HepG2 (cell line): ENCODE results near the gene PRKAR1B. TPM values are rescaled to one million over a fixed set of nuclear protein-coding genes. Genes with fewer than 3 reads are reported as not detected.

Experiments used
- ATAC-seq: fragments of 200-7000 bp; cut with Tn5 transposase; 3 replicates; pipeline ENCODE4 v1.9.1; 2020; ENCODE audit warnings: mild to moderate bottlenecking, moderate library complexity
- BruUV-seq: library from RNA; stranded (reverse); fragments of 400-500 nt; replicated peaks from 2 replicates; lab custom pipeline; 2021; lab: Mats Ljungman, UMichigan
- CTCF ChIA-PET: fragments of 300-600 bp; formaldehyde crosslinking; extraction: SDS; loops from one replicate; lab custom pipeline; 2021; ENCODE audit warnings: low total read pairs, inconsistent platforms, low intra/inter-chr PET ratio; lab: Yijun Ruan, JAX
- POLR2A ChIA-PET: fragments of 350-600 bp; sonication (Branson Sonifier 250); formaldehyde crosslinking; loops from one replicate; lab custom pipeline; 2020; ENCODE audit warnings: antibody characterized with exemption, inconsistent platforms; lab: Yijun Ruan, JAX
- DNase-seq: peaks from one replicate; pipeline ENCODE4 v3.0.0-alpha.2; 2015; ENCODE audit warnings: low spot score
- FAIRE-seq: peaks from 3 replicates; lab custom pipeline; 2011; peaks lifted over from hg19 to GRCh38; lab: Jason Lieb, UNC
- H2AFZ ChIP-seq: one replicate; pipeline ENCODE4 v1.6.1; 2011; ENCODE audit warnings: low read length, inconsistent platforms
- H3K27ac ChIP-seq: fragments of 300-600 bp; 3 replicates; pipeline ENCODE4 v1.8.0; 2011; ENCODE audit warnings: mixed run types, mild to moderate bottlenecking, mixed read lengths, low read length, inconsistent platforms; ENCODE audit not compliant: insufficient read depth; ENCODE audit errors: extremely low read length
- H3K27me3 ChIP-seq, 2 experiments: fragments of 200-600 bp in 1 of 2; 2 replicates in 1 of 2; 3 replicates in 1 of 2; pipeline versions ENCODE4 v1.6.0 to v1.8.0; 2011; ENCODE audit warnings: low read length in 2 of 2, mild to moderate bottlenecking in 2 of 2, moderate library complexity in 2 of 2, inconsistent platforms in 1 of 2; ENCODE audit not compliant: insufficient read depth in 2 of 2, control insufficient read depth in 1 of 2
- H3K36me3 ChIP-seq, 2 experiments: fragments of 200-600 bp in 1 of 2; replicated peaks in 1 of 2; 2 replicates in 1 of 2; 3 replicates in 1 of 2; pipeline versions ENCODE4 v1.5.1 to v1.8.0; 2011; ENCODE audit warnings: low read length in 2 of 2, inconsistent platforms in 1 of 2; ENCODE audit not compliant: insufficient read depth in 2 of 2, control insufficient read depth in 1 of 2
- H3K4me1 ChIP-seq: 2 replicates; pipeline ENCODE4 v1.5.1; 2012; ENCODE audit warnings: low read length, inconsistent platforms; ENCODE audit not compliant: insufficient read depth
- H3K4me2 ChIP-seq: 2 replicates; pipeline ENCODE4 v1.6.0; 2011; ENCODE audit warnings: low read depth, low read length, inconsistent platforms
- H3K4me3 ChIP-seq, 3 experiments: fragments of 200-600 bp in 1 of 3; sonication (generic), shearing (Covaris generic) in 1 of 3; replicated peaks in 1 of 3; 2 replicates each; pipeline ENCODE4 v1.5.1; 2011 to 2016; ENCODE audit warnings: low read length in 3 of 3, inconsistent platforms in 2 of 3, low read depth in 2 of 3, mild to moderate bottlenecking in 2 of 3, control low read depth in 1 of 3, mixed read lengths in 1 of 3; ENCODE audit not compliant: insufficient read depth in 1 of 3
- H3K79me2 ChIP-seq: one replicate; pipeline ENCODE4 v1.6.1; 2011; ENCODE audit warnings: low read length, inconsistent platforms; ENCODE audit not compliant: insufficient read depth
- H3K9ac ChIP-seq: 2 replicates; pipeline ENCODE4 v1.6.0; 2011; ENCODE audit warnings: mild to moderate bottlenecking, low read depth, low read length, inconsistent platforms; ENCODE audit not compliant: insufficient read depth
- H3K9me3 ChIP-seq: 2 replicates; pipeline ENCODE4 v1.5.1; 2012; ENCODE audit warnings: mild to moderate bottlenecking, low read length
- H4K20me1 ChIP-seq: 2 replicates; pipeline ENCODE4 v1.6.0; 2011; ENCODE audit warnings: inconsistent platforms, mild to moderate bottlenecking, low read length, moderate library complexity; ENCODE audit not compliant: insufficient read depth
- E2F1 ChIP-seq: sonication (generic); formaldehyde crosslinking; IDR thresholded peaks from 2 replicates; pipeline ENCODE4 v1.5.0; 2020; ENCODE audit warnings: missing genetic modification reagents
- HES4 ChIP-seq: sonication (generic); formaldehyde crosslinking; IDR thresholded peaks from 2 replicates; pipeline ENCODE4 v1.9.0; 2021; ENCODE audit warnings: mild to moderate bottlenecking, missing genetic modification reagents, borderline replicate concordance
- MAFG ChIP-seq: sonication (generic); formaldehyde crosslinking; IDR thresholded peaks from 2 replicates; pipeline ENCODE4 v1.5.1; 2020; ENCODE audit warnings: mild to moderate bottlenecking, missing genetic modification reagents
- PAF1 ChIP-seq: IDR thresholded peaks from 2 replicates; pipeline ENCODE4 v1.6.1; 2016; ENCODE audit warnings: missing genetic modification reagents, missing compliant biosample characterization
- SALL2 ChIP-seq: sonication (generic); formaldehyde crosslinking; IDR thresholded peaks from 2 replicates; pipeline ENCODE4 v1.8.1; 2023; ENCODE audit warnings: mild to moderate bottlenecking, missing genetic modification reagents, inconsistent platforms
- SNAPC4 ChIP-seq: sonication (generic); formaldehyde crosslinking; IDR thresholded peaks from 2 replicates; pipeline ENCODE4 v1.4.0; 2020; ENCODE audit warnings: mild to moderate bottlenecking, missing genetic modification reagents
- ZBTB21 ChIP-seq: sonication (generic); formaldehyde crosslinking; IDR thresholded peaks from 2 replicates; pipeline ENCODE4 v1.4.0; 2020; ENCODE audit warnings: missing genetic modification reagents
- ZNF331 ChIP-seq: sonication (generic); formaldehyde crosslinking; IDR thresholded peaks from 2 replicates; pipeline ENCODE4 v1.4.0; 2020; ENCODE audit warnings: missing genetic modification reagents
- ZNF44 ChIP-seq: sonication (generic); formaldehyde crosslinking; IDR thresholded peaks from 2 replicates; pipeline ENCODE4 v1.5.1; 2020; ENCODE audit warnings: mild to moderate bottlenecking, missing genetic modification reagents
- ZNF562 ChIP-seq: sonication (generic); formaldehyde crosslinking; IDR thresholded peaks from 2 replicates; pipeline ENCODE4 v1.8.0; 2022; ENCODE audit warnings: missing genetic modification reagents, borderline replicate concordance
- ZNF782 ChIP-seq: sonication (generic); formaldehyde crosslinking; IDR thresholded peaks from 2 replicates; pipeline ENCODE4 v1.4.0; 2020; ENCODE audit warnings: missing genetic modification reagents, mild to moderate bottlenecking, borderline replicate concordance
- WGBS: methylation state at CpG from one replicate; pipeline ENCODE4 v1.1.6; 2017; ENCODE audit warnings: low lambda C conversion rate; 5-methylcytosine and 5-hydroxymethylcytosine counted together
- in situ Hi-C: cut with HindIII; loops from 2 replicates; pipeline ENCODE4 v1.10.0; 2017; ENCODE audit warnings: low pct_unique_long_range_greater_than_20kb; ENCODE audit not compliant: extremely low pct_ligation_motif_present
- intact Hi-C: fragments of 100-400 bp; cut with micrococcal nuclease; formaldehyde crosslinking; loops from one replicate; pipeline ENCODE4 v1.10.0; 2022; ENCODE audit not compliant: unreplicated experiment
- polyA plus RNA-seq, 8 experiments: library from polyadenylated mRNA; depleted of rRNA in 3 of 8; stranded (reverse) in 7 of 8; unstranded in 1 of 8; fragments of >200 nt; fragmentation: Illumina TruSeq in 4 of 8; extraction: Trizol in 4 of 8; gene quantifications; 2 replicates each; pipeline versions ENCODE4 v1.2.1 to v1.2.3, GENCODE V29; 2011 to 2016; ENCODE audit warnings: low read depth in 4 of 8, missing spikeins in 1 of 8, mixed read lengths in 1 of 8; ENCODE audit not compliant: insufficient read depth in 1 of 8
- total RNA-seq, 5 experiments: library from RNA; depleted of rRNA; stranded (reverse); fragments of >200 nt; fragmentation: Illumina TruSeq; extraction: Trizol; gene quantifications; 2 replicates each; pipeline ENCODE4 v1.2.3, GENCODE V29; 2016; ENCODE audit warnings: low read depth in 1 of 5

The PRKAR1B gene
- total and polyA plus RNA-seq, 2 of the 13 experiments (the other 11 are each of a cell fraction or from before 2014, with no cell fraction given), result 7.9 to 28.2 TPM

GRCh38 chr7:598899-599298, 128.2 kb downstream of the PRKAR1B start:
- POLR2A ChIA-PET, result no interaction called here
- Histone ChIP-seq H3K4me2 (no peak overlapping the region), H3K4me1 (peaks cover 18% of the 10 kb centered on the region), H2AFZ (no peak overlapping the region), H3K4me3 (no peak overlapping the region)
- no peak for FAIRE-seq
- no TSS peak for BruUV-seq
- TF ChIP-seq SALL2, result no peak
- TF ChIP-seq PAF1 (CRISPR knock-in tag), result no peak
- TF ChIP-seq MAFG, result no peak
- no peak for TF ChIP-seq SNAPC4 (CRISPR knock-in tag)
- TF ChIP-seq ZNF782 (CRISPR knock-in tag), result no peak
- TF ChIP-seq ZBTB21 (CRISPR knock-in tag), result no peak
- no peak for TF ChIP-seq ZNF44 (CRISPR knock-in tag)
- no peak for TF ChIP-seq E2F1 (CRISPR knock-in tag)
- TF ChIP-seq ZNF331 (CRISPR knock-in tag), result no peak
- TF ChIP-seq ZNF562 (CRISPR knock-in tag), result no peak
- TF ChIP-seq HES4 (CRISPR knock-in tag), result no peak
- TF ChIP-seq, all 625 proteins: peak for 0
- ATAC-seq (no peak), DNase-seq (no peak)
- Histone ChIP-seq H3K9me3 (no peaks in the 10 kb centered on the region), H3K27ac (no peak overlapping the region), H4K20me1 (no peaks in the 10 kb centered on the region), H3K27me3 (no peaks in the 10 kb centered on the region), H3K36me3 (peaks cover 0 to 2% of the 10 kb centered on the region in 2 experiments; a peak in 2 of 5 replicates), H3K79me2 (no peaks in the 10 kb centered on the region), H3K9ac (no peak overlapping the region)
- CTCF ChIA-PET, result no interaction called here
- intact Hi-C loops (no loop called here), in situ Hi-C loops (no loop called here)
- WGBS, result 98% methylated on average over 6 of the region's 19 CpGs
